ENCODE measurements around the gene MAML3. TPM values are rescaled to one million over a fixed set of nuclear protein-coding genes. Genes with fewer than 3 reads are reported as not detected.

The MAML3 gene
- total RNA-seq, 1 donor from 2014 or later: 2.7 TPM

- DNase-seq (ENCODE audit: low read depth): no peak
- Histone ChIP-seq H3K27me3 (ENCODE audit: control insufficient read depth, insufficient read depth, low read length) (no peaks in the 10 kb centered on the region), H3K36me3 (ENCODE audit: control insufficient read depth, insufficient read depth, low read length) (no peaks in the 10 kb centered on the region), H3K4me3 (ENCODE audit: low read depth, low read length) (no peak overlapping the region)
- TF ChIP-seq CTCF (IDR thresholded peaks at IDR 0.05; ENCODE audit: insufficient read depth, low read length, poor library complexity, severe bottlenecking): no peak
These were observed 176.0 kb downstream of the MAML3 start for GRCh38 chr4:139977838-139978609.

DNA sequence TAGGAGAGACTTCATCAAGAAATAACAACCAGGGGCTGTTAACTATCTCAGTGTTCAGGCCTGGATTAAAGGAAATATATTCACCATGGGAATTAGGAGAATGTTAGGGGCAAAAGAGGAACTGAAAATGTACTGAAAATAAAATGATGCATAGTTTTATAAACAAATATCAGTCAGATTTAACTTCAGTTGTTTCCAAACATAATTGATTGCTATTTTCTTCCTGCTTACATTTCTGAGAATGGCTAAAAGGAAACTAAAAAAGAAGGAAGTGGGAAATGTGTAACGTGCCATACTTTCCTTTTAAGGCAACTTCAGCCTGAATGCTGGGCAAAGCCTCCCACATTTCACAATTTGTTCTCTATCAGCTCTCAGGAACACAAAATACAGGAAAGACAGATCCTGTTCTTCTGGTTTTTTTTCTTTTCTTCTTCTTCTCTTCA is 178.1 kb downstream of the MAML3 start:
- DNase-seq (ENCODE audit: low read depth): peak; percentile 14
- TF ChIP-seq CTCF (IDR thresholded peaks at IDR 0.05; ENCODE audit: insufficient read depth, low read length, poor library complexity, severe bottlenecking): no peak
- H3K27me3 ChIP-seq (ENCODE audit: control insufficient read depth, insufficient read depth, low read length): no peaks in the 10 kb centered on the region
- H3K36me3 ChIP-seq (ENCODE audit: control insufficient read depth, insufficient read depth, low read length): no peaks in the 10 kb centered on the region
- no peak overlapping the region for H3K4me3 ChIP-seq (ENCODE audit: low read depth, low read length)

- TF ChIP-seq CTCF (IDR thresholded peaks at IDR 0.05; ENCODE audit: insufficient read depth, low read length, poor library complexity, severe bottlenecking): no peak
These were observed 180.4 kb downstream of the MAML3 start for GRCh38 chr4:139973616-139974015.

DNA sequence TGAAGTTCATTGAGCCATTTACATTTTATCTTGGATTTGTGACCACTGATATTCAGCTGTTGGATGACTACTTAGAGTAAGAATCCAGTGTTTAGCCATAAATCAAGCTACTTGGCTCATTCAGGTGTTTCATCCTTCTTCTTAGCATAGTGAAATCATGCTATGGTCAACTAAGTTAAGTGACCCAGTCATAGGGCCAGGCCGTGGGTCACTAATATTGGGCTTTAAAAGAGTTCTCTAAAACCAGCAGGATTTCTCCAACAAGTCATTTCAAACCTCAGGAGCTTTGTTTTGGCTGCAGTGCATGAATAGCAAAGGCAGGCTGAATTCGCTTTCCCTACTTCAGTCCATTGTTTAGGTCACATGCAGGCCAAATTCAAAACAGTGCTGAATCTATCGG is 181.0 kb downstream of the MAML3 start:
- no peak for TF ChIP-seq CTCF (IDR thresholded peaks at IDR 0.05; ENCODE audit: insufficient read depth, low read length, poor library complexity, severe bottlenecking)
- Histone ChIP-seq H3K36me3 (ENCODE audit: control insufficient read depth, insufficient read depth, low read length) (no peaks in the 10 kb centered on the region), H3K27me3 (ENCODE audit: control insufficient read depth, insufficient read depth, low read length) (no peaks in the 10 kb centered on the region), H3K4me3 (ENCODE audit: low read depth, low read length) (no peak overlapping the region)
- DNase-seq (ENCODE audit: low read depth): peak; percentile 81

More at GRCh38 chr4:139973616-139974015, 180.4 kb downstream of the MAML3 start:
- Histone ChIP-seq H3K4me3 (ENCODE audit: low read depth, low read length) (no peak overlapping the region), H3K27me3 (ENCODE audit: control insufficient read depth, insufficient read depth, low read length) (no peaks in the 10 kb centered on the region), H3K36me3 (ENCODE audit: control insufficient read depth, insufficient read depth, low read length) (no peaks in the 10 kb centered on the region)
- no peak for DNase-seq (ENCODE audit: low read depth)

DNA sequence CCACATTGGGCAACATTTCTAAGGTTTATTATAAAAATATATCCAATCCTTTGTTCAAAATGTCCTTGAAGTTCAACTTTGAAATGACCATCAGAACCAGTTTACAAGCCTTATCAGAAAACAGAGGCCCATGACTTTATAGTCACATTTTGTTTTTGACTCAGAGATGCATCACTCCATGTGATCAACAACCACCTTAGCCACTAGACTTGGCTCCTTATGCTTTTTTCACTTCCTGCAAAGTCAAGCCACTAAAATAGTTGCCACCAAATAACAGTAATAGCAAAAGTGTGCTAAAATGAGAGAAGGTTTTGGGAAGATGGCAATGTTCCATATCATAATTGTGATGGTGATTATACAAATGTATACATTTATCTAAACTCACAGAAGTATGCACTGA is 181.7 kb downstream of the MAML3 start:
- Histone ChIP-seq H3K36me3 (ENCODE audit: control insufficient read depth, insufficient read depth, low read length) (no peaks in the 10 kb centered on the region), H3K27me3 (ENCODE audit: control insufficient read depth, insufficient read depth, low read length) (no peaks in the 10 kb centered on the region), H3K4me3 (ENCODE audit: low read depth, low read length) (no peak overlapping the region)
- TF ChIP-seq CTCF (IDR thresholded peaks at IDR 0.05; ENCODE audit: insufficient read depth, low read length, poor library complexity, severe bottlenecking): no peak
- DNase-seq (ENCODE audit: low read depth): no peak

DNA sequence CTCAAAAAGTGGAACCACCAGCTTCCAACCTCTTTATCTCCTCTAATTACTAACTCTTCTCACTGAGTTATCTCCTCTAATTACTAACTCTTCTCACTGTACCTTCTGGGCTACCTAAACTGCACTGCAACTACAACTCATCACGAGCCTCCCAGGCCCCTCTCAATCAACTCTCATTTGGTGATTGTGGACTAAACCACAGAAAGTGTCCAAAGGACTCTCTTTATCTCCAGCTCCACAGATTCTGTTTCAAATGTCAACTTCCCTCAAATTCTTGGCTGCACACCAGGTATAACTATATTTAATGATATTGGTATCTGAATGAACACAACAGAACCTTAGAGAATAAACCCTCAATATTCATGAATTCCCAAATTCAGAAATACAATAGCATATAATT is 182.9 kb downstream of the MAML3 start:
- no peak for DNase-seq (ENCODE audit: low read depth)
- Histone ChIP-seq H3K4me3 (ENCODE audit: low read depth, low read length) (no peak overlapping the region), H3K27me3 (ENCODE audit: control insufficient read depth, insufficient read depth, low read length) (no peaks in the 10 kb centered on the region), H3K36me3 (ENCODE audit: control insufficient read depth, insufficient read depth, low read length) (no peaks in the 10 kb centered on the region)
- TF ChIP-seq CTCF (IDR thresholded peaks at IDR 0.05; ENCODE audit: insufficient read depth, low read length, poor library complexity, severe bottlenecking): no peak

Data from kidney epithelial cell (primary cell).